ENCODE data around the gene RABGAP1. TPM values are rescaled to one million over a fixed set of nuclear protein-coding genes. Genes with fewer than 3 reads are reported as not detected.

Gene RABGAP1
- total RNA-seq, 1 donor from 2014 or later = 58.1 TPM

DNA sequence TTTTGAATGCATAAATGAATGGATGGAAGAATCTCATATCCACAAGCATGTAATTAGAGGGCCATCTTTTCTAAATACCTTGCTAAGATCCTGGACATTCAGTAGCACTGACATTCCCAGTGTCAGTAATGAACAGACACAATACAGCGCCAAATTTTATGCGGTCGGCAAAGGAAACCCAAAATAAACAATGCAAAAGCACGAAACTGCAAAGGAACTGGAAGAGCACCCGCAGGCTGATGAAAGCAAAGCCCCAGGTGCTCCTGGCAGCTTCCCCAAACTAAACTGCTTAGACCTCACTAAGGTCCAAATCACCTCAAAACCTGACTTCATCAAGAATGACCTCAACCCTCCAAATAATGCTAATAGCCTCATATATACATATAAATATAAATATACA is 194.6 kb downstream of the RABGAP1 start:
- H3K27me3 Mint-ChIP-seq = no peaks in the 10 kb centered on the region
- intact Hi-C loops (cut with micrococcal nuclease) = no loop called here
- ATAC-seq (ENCODE audit: low read depth) (no peak), DNase-seq (no peak)
- peaks cover 51% of the 10 kb centered on the region for H3K36me3 Mint-ChIP-seq (ENCODE audit: low read depth)
- TF ChIP-seq, protein P1, sequence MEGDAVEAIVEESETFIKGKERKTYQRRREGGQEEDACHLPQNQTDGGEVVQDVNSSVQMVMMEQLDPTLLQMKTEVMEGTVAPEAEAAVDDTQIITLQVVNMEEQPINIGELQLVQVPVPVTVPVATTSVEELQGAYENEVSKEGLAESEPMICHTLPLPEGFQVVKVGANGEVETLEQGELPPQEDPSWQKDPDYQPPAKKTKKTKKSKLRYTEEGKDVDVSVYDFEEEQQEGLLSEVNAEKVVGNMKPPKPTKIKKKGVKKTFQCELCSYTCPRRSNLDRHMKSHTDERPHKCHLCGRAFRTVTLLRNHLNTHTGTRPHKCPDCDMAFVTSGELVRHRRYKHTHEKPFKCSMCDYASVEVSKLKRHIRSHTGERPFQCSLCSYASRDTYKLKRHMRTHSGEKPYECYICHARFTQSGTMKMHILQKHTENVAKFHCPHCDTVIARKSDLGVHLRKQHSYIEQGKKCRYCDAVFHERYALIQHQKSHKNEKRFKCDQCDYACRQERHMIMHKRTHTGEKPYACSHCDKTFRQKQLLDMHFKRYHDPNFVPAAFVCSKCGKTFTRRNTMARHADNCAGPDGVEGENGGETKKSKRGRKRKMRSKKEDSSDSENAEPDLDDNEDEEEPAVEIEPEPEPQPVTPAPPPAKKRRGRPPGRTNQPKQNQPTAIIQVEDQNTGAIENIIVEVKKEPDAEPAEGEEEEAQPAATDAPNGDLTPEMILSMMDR (IDR thresholded peaks at IDR 0.05) = no peak
- ChIA-PET CTCF (no interaction called here), POLR2A (no interaction called here)
- H3K4me1 Mint-ChIP-seq = peaks cover 10% of the 10 kb centered on the region
- no peak overlapping the region for H3K27ac Mint-ChIP-seq
- no peak overlapping the region for H3K4me3 Mint-ChIP-seq
- H3K9me3 Mint-ChIP-seq = no peaks in the 10 kb centered on the region

DNA sequence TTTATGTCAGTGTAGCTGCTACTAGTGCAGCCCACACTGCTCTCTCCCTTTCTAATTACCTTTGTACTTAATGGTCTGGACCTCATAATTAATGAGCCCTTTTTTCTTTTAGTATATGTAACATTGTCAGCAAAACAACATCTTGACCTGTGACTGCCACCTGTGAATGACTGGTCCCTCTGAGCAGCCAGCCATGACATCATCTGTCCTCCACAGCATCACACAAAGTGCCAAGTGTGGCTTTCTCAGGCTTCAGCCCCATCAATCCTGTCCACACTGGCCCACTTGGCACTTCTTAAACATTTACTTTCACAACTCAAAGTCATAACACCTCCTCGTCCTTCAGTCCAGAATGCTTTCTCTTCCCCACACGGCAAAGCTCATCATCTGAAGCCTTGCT is 197.3 kb downstream of the RABGAP1 start:
- Mint-ChIP-seq H3K4me3 (no peak overlapping the region), H3K4me1 (peaks cover 10% of the 10 kb centered on the region), H3K36me3 (ENCODE audit: low read depth) (peaks cover 65% of the 10 kb centered on the region), H3K27me3 (no peaks in the 10 kb centered on the region), H3K9me3 (no peaks in the 10 kb centered on the region), H3K27ac (peak overlapping the region; percentile 46)
- DNase-seq (no peak), ATAC-seq (ENCODE audit: low read depth) (no peak)
- TF ChIP-seq, protein P1 (IDR thresholded peaks at IDR 0.05) = no peak
- POLR2A ChIA-PET = interaction anchor here (0.6 kb wide), 1 partner anchor 47 kb away, joined by 4 read pairs; no protein-coding TSS in a partner anchor
- intact Hi-C loops (cut with micrococcal nuclease) = no loop called here
- CTCF ChIA-PET = interaction anchor here (1.0 kb wide), 1 partner anchor 211 kb away, joined by 3 read pairs; no protein-coding TSS in a partner anchor

DNA sequence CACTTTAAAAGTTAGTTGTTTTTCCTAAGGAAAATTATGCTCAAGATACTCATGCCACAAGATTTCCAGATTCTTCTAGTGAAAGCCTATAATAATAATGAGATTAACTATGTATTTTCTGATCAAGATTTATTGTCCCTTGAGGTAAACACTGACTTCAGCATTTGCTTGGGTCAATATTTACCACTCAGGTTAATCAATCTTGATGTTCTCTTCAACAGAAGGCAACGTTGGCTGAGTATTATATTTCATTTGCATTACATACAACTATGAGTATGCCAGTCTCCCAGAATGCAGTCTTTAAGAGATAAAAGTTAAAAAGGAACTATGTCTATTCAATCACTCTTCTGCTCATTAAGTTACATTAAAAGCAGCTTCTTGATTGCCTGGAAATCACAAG is 208.2 kb downstream of the RABGAP1 start:
- CTCF ChIA-PET = no interaction called here
- Mint-ChIP-seq H3K36me3 (ENCODE audit: low read depth) (peaks cover 64% of the 10 kb centered on the region), H3K4me3 (no peak overlapping the region), H3K27ac (no peak overlapping the region), H3K27me3 (no peaks in the 10 kb centered on the region), H3K9me3 (no peaks in the 10 kb centered on the region), H3K4me1 (no peaks in the 10 kb centered on the region)
- intact Hi-C loops (cut with micrococcal nuclease) = no loop called here
- ATAC-seq (ENCODE audit: low read depth) (no peak), DNase-seq (no peak)
- TF ChIP-seq, protein P1 (IDR thresholded peaks at IDR 0.05) = no peak
- POLR2A ChIA-PET = no interaction called here

DNA sequence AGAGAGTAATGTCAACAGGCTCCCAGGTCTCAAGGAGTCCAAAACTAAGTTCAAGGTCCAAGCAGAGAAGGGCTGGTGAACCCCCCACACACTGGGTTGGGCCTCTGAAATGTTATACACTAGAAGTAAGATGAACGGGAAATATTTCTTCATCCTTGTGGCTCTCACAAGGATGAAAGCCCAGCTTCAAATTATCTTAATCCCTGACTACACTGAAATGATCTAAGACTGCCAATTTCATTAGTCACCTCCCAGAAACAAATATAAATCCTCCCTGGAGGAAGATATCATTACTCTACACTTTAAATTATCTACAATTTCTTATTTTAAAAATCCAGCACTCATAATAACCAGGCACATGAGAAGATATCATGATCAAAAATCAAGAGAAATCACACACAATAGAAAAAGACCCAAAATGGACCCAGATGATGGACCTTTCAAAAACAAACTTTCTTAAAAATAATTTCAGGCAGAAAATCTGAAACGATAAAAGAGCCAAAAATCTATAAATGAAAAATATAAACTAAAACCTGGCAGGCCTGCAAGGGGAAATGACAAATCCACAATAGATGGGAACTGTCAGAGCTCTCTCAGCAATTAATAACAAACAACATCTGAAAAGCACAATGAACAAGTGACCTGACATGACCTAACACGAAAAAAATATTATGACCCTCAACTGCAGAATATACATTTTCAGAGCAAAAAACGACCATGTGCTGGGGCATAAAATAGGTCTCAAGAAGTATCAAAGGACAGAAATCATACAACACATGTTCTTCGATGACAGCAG is 210.1 kb downstream of the RABGAP1 start:
- no peaks in the 10 kb centered on the region for H3K27me3 Mint-ChIP-seq
- peaks cover 48% of the 10 kb centered on the region for H3K36me3 Mint-ChIP-seq (ENCODE audit: low read depth)
- no peaks in the 10 kb centered on the region for H3K4me1 Mint-ChIP-seq
- TF ChIP-seq, protein P1 (IDR thresholded peaks at IDR 0.05) = no peak
- no peak overlapping the region for H3K4me3 Mint-ChIP-seq
- no peak overlapping the region for H3K27ac Mint-ChIP-seq
- CTCF ChIA-PET = no interaction called here
- POLR2A ChIA-PET = no interaction called here
- DNase-seq (no peak), ATAC-seq (ENCODE audit: low read depth) (no peak)
- intact Hi-C loops (cut with micrococcal nuclease) = no loop called here
- no peaks in the 10 kb centered on the region for H3K9me3 Mint-ChIP-seq

Other genes starting within 250 kb of the RABGAP1 start
- not detected in 2 replicates for gene OR1L4, start 217.0 kb upstream of the RABGAP1 start, total RNA-seq
- gene OR1L6, start 198.7 kb upstream of the RABGAP1 start, total RNA-seq = not detected in 2 replicates
- gene OR5C1, start 152.1 kb upstream of the RABGAP1 start, total RNA-seq = not detected in 2 replicates
- gene OR1K1, start 140.9 kb upstream of the RABGAP1 start, total RNA-seq = not detected in 2 replicates
- gene PDCL, start 112.4 kb upstream of the RABGAP1 start, total RNA-seq = 12.7 and 14.6 TPM in 2 replicates
- gene RC3H2, start 35.7 kb upstream of the RABGAP1 start, total RNA-seq = 50.8 and 62.7 TPM in 2 replicates
- gene ZBTB6, start 27.7 kb upstream of the RABGAP1 start, total RNA-seq = 15.3 and 15.5 TPM in 2 replicates
- gene ZBTB26, start 9.5 kb upstream of the RABGAP1 start, total RNA-seq = 9.7 and 11.9 TPM in 2 replicates
- gene GPR21, start 92.6 kb downstream of the RABGAP1 start, total RNA-seq = 0.95 and 1.6 TPM in 2 replicates